Keratinocyte (primary cell): ENCODE measurements around the gene IKZF1.

Source experiments
- EZH2 ChIP-seq: IDR thresholded peaks from one replicate; pipeline ENCODE4 v1.6.1; 2012; ENCODE audit warnings: inconsistent platforms, mild to moderate bottlenecking, low read length, moderate library complexity
- TF ChIP-seq, protein P1 (sequence below), 3 experiments: IDR thresholded peaks in 1 of 3; conservative IDR thresholded peaks in 1 of 3; optimal IDR thresholded peaks in 1 of 3; 2 replicates in 2 of 3; 3 replicates in 1 of 3; pipeline versions ENCODE3 to v1.5.1; 2011; ENCODE audit warnings: low read length in 3 of 3, mild to moderate bottlenecking in 3 of 3, moderate library complexity in 2 of 3, control low read depth in 1 of 3, inconsistent platforms in 1 of 3; ENCODE audit not compliant: insufficient read depth in 2 of 3; ENCODE audit errors: extremely low read depth in 1 of 3

DNA sequence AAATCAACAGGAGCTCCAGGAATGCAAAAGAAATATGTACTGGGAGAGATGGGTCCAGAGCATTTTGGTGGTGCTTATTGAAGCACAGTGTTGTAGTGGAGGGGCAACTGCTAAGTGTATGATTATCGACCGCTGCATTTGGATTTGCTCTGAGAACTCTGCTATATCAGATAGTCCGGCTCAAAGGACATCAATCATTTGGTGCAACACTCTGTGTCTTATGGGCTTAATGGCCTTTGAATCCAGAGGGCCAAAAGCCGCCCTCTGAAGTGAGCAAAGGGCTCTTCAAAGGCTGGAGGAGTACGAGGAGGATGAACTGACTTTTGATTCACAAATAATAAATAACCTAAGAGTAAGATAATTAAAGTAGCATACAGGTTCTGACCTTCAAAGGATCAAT, 9.4 kb upstream of the IKZF1 start:
- TF ChIP-seq, protein P1, sequence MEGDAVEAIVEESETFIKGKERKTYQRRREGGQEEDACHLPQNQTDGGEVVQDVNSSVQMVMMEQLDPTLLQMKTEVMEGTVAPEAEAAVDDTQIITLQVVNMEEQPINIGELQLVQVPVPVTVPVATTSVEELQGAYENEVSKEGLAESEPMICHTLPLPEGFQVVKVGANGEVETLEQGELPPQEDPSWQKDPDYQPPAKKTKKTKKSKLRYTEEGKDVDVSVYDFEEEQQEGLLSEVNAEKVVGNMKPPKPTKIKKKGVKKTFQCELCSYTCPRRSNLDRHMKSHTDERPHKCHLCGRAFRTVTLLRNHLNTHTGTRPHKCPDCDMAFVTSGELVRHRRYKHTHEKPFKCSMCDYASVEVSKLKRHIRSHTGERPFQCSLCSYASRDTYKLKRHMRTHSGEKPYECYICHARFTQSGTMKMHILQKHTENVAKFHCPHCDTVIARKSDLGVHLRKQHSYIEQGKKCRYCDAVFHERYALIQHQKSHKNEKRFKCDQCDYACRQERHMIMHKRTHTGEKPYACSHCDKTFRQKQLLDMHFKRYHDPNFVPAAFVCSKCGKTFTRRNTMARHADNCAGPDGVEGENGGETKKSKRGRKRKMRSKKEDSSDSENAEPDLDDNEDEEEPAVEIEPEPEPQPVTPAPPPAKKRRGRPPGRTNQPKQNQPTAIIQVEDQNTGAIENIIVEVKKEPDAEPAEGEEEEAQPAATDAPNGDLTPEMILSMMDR (optimal IDR thresholded peaks at IDR 0.05 in 1 of 3, IDR thresholded peaks at IDR 0.05 in 1 of 3, conservative IDR thresholded peaks at IDR 0.05 in 1 of 3; ENCODE audit: extremely low read depth in 1 of 3, insufficient read depth in 2 of 3, low read length in 3 of 3), result no peak
- TF ChIP-seq EZH2, result no peak
